C1 segment of cervical spinal cord (tissue), 14 donors: ENCODE results near the gene CLEC4D.
"Not testable (repeated sequence)": the region's sequence is repeated elsewhere in the genome, so short reads cannot be mapped to it uniquely, and the experiment has no call there.

Experiments used
- DNase-seq, 14 donors: peaks; one replicate each; lab custom pipeline; 2025; lab: John Stamatoyannopoulos, UW

CLEC4D gene

GRCh38 chr12:8532045-8532444 lies 18.7 kb downstream of the CLEC4D start:
- DNase-seq = no peak

GRCh38 chr12:8537820-8538219 lies 24.5 kb downstream of the CLEC4D start:
- DNase-seq = not testable (repeated sequence)

- not testable (repeated sequence) for DNase-seq
Observed at GRCh38 chr12:8540831-8541230, 27.5 kb downstream of the CLEC4D start, which contains the start of gene CLEC4E. Gene CLEC4E (minus strand): TSS chr12:8540905. CDS start chr12:8540797, 108 bp downstream.

- DNase-seq = no peak
Observed at GRCh38 chr12:8541562-8541961, 28.3 kb downstream of the CLEC4D start.

- DNase-seq = peak in 10 of 14 donors; percentile 2 to 51 (median 21)
Observed at GRCh38 chr12:8544295-8544694, 31.0 kb downstream of the CLEC4D start.

GRCh38 chr12:8546591-8546990 lies 33.3 kb downstream of the CLEC4D start:
- DNase-seq = no peak

- no peak for DNase-seq
Observed at GRCh38 chr12:8547645-8548044, 34.3 kb downstream of the CLEC4D start.

GRCh38 chr12:8548192-8548591 lies 34.9 kb downstream of the CLEC4D start:
- DNase-seq = no peak

GRCh38 chr12:8549381-8549780 lies 36.1 kb downstream of the CLEC4D start:
- no peak for DNase-seq

- DNase-seq = no peak
Observed at GRCh38 chr12:8553088-8553627, 39.9 kb downstream of the CLEC4D start.

- no peak for DNase-seq
Observed at GRCh38 chr12:8554451-8555195, 41.3 kb downstream of the CLEC4D start.

GRCh38 chr12:8556531-8557097 lies 43.3 kb downstream of the CLEC4D start:
- DNase-seq = no peak

GRCh38 chr12:8559676-8560075 lies 46.4 kb downstream of the CLEC4D start:
- DNase-seq = no peak

- DNase-seq = no peak
Observed at GRCh38 chr12:8561011-8561410, 47.7 kb downstream of the CLEC4D start.

- no peak for DNase-seq
Observed at GRCh38 chr12:8562310-8562709, 49.0 kb downstream of the CLEC4D start.

GRCh38 chr12:8563356-8563755 lies 50.1 kb downstream of the CLEC4D start:
- DNase-seq = no peak

- no peak for DNase-seq
Observed at GRCh38 chr12:8564656-8565055, 51.4 kb downstream of the CLEC4D start.

- not testable (repeated sequence) for DNase-seq
Observed at GRCh38 chr12:8566052-8566451, 52.7 kb downstream of the CLEC4D start.

GRCh38 chr12:8566525-8566924 lies 53.2 kb downstream of the CLEC4D start:
- no peak for DNase-seq
